NCI-H2029 (cell line): ENCODE results near the gene SPARC.

Source experiments
- DNase-seq: peaks from one replicate; lab custom pipeline; 2025; lab: John Stamatoyannopoulos, UW

The SPARC gene

GRCh38 chr5:151678713-151679112, 8.0 kb downstream of the SPARC start:
- no peak for DNase-seq

GRCh38 chr5:151677776-151678545, 8.8 kb downstream of the SPARC start:
- no peak for DNase-seq

- no peak for DNase-seq
These were observed 10.0 kb downstream of the SPARC start for GRCh38 chr5:151676719-151677118.

GRCh38 chr5:151676314-151676712, 10.4 kb downstream of the SPARC start:
- no peak for DNase-seq

- no peak for DNase-seq
These were observed 11.0 kb downstream of the SPARC start for GRCh38 chr5:151675611-151676313.

GRCh38 chr5:151674626-151675610, 11.8 kb downstream of the SPARC start:
- no peak for DNase-seq

DNA sequence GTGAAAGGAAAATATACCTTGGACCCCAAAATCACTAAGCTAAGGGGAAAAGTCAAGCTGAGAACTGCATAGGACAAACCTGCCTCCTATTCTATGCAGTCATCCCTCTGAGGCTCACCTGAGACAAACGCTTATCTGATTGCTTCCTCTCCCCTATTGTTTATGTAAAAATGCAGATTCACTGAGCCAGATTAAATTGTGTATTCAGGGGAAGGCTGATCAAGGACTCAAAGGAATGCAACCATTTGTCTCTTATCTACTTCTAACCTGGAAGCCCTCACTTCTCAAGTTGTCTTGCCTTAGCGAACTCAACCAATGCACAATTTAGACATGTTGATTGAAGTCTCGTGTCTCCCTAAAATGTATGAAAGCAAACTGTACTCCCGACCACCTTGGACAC, 13.3 kb downstream of the SPARC start:
- no peak for DNase-seq

DNA sequence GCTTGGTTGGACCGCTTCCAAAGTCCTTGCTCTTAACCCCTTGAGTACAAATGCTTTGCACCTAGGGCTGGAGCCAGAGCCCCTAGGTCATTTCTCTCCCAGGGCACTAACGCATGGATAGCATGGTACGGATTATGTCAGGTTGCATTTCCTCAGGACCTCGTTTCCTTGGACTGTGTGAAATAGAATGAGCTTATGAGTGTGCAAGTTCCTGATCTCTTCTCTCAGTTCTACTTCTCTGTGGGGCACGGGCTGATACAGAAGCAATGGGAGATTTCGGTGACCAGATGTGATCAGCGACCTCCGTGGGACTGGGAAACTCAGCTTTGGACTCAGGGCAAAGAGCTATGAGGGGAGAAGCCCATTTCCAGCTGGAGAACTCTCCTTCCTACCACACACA, 14.2 kb downstream of the SPARC start:
- no peak for DNase-seq

DNA sequence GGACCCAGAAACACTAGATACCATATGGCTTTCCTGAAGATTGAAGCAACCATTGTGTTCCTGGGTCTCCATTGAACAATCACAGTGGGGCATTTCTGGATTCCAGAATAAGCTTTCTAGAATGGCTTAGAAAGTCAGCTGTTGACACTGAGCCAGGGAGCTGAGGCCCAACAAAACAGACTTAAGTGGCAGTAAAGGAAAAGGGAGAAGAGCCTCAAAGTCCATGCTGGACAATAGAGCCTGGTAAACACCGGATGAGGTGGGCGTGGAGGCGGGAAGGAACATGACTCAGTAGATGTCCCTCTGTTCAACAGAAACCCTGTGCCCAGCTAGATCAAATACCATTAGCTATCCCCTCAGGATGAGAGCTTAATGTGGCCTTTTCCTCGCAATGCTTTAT, 14.8 kb downstream of the SPARC start:
- DNase-seq, result no peak

DNA sequence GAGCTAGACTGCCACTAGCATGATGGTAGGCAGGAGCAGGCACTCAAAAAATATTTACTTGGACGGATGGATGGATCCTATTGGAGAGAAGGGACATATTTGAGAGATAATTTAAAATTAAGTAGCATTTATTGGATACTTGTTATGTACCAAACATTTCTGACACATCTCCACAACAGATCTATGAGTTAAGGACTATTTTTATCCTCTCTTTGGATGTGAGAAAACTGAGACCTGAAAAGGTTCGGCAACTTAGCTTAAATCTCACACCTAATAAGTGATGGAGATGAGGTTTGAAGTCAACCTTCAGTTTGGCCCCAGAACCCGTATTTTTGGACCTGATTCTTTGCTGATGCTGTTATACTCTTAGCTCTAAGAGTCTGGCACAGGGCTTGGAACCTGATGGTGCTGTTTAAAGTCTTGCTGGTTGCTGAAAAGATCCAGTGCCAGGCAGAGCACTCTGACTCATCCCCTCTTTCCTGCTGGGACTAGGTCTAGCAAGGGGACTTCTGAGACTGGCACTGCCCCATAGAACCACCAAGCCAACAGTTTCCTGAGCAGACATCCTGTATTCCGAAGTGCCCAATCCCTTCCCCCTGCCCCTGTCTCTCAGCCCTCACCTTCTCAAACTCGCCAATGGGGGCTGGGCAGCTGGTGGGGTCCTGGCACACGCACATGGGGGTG, 15.6 kb downstream of the SPARC start:
- DNase-seq, result no peak

- DNase-seq, result no peak
These were observed 16.5 kb downstream of the SPARC start for GRCh38 chr5:151670083-151670686.

GRCh38 chr5:151667083-151667482, 19.6 kb downstream of the SPARC start:
- no peak for DNase-seq

GRCh38 chr5:151665613-151666012, 21.1 kb downstream of the SPARC start:
- DNase-seq, result no peak

GRCh38 chr5:151664694-151665585, 21.8 kb downstream of the SPARC start:
- DNase-seq, result no peak

DNA sequence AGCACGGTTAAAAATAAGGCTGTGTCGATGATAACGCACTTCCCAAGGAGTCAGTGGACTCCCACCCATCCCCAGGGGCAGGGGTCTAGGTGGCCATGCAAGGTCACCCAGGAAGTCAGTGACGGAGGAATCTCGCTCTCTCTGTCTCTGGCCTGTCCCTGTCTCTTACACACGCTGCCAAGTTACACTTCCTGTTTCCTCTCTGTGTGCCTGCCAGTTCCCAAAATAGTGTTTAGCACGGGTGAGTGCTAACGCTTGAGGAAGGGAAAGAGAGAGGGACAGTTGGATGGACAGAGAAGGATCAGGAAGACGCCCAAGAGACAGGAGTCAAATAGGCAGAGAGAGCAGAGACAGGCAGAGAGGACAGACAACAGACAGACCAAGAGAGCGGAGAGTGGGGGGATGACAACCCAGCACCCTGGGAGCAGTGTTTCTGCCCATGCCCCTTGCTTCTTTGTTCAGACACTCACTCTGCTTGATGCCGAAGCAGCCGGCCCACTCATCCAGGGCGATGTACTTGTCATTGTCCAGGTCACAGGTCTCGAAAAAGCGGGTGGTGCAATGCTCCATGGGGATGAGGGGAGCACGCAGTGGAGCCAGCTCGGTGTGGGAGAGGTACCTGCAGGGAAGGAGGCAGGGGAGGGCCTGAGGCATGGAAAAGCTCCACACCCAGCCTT, 23.0 kb downstream of the SPARC start:
- peak; percentile 16 for DNase-seq

DNA sequence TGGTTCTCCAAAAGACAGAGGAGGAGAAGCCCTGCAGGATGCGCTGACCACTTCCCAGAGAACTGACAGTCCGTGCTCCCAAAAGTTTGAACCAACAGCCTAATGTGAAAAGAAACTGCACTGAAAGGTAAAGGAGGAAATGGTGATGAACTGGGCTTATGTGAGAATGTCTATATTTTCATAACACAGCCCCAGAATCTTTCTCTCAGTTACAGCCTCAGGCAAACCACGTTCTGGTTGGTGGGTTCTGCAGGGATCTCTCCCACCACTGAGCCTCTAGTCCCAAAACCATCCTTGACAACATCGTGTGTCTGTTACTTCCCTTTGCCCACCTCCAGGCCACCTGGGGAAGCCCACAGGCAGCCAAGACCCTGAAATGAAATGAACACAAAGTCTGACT, 23.9 kb downstream of the SPARC start:
- no peak for DNase-seq

DNA sequence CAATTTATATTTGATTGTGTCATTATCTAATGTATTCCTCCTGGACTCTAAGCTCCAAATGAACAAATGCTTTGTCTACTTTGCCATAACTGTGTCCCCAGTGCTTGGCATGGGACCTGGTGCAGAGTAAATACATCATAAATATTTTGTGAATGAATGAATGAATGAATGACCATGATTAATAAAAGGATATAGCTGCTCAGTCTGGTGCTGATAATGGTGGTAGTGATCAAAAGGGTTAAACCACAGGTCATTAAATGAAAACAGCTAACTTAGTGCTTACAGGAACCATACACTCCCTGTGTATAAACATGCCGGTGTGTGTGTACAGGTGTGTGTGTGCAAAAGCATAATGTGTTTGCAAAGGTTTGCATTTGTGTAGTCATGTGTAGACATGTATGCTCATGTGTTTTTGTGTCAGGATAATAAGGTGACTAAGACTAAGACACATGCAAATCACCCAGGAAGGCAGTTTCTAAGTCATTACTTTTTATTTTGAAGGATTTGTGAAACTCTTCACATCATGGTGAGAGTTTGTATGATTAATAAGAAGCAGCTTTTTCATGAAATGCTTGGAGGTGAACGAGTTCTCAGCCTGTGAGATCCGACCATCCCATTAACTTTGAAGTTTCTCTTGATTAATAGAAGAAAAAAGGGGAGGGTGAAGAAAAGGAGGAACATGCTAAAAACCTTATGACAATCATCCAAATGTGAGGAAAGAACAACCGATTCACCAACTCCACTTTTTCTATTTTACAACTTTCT, 24.6 kb downstream of the SPARC start:
- no peak for DNase-seq

DNA sequence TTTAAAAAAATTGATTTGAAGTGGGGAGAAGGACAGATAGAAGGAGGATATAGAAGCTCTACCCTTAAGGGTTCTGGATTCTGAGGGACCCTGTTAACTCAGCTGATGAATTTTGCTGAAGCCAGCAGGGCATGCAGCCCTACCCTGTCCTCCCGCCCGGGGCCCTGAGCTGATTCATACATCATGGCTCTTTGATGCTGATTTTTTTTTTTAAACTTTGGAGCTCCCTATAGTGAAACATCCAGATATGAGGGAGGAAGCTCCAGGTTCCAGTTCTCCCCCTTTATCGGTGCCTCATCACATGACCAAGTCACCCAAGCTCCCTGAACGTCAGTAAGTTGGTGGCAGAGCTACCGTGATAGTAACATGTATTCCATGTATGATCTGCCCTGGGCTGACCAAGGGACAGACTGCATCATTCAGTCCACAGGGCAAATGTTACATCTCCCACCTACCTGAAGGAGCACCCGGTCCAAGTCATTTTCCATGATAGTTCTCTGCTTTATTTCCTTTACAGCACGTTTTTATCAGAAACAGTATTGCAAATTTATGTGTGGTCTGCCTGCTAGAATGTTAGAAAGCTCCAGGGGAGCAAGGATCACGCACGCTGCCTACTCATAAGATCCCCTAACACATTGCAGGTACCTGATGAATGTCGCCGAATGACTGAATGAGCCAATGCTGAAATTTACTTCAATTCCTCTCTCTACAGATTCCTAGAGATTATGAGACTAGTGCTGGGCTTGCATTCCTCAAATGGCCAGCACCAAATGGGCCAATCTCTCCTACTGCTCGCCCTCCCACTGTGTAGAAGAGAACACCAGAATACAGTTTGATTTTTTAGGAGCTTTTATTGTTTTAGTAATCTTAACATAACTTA, 25.9 kb downstream of the SPARC start:
- no peak for DNase-seq
